Stimulated activated CD8-positive, alpha-beta memory T cell treated with anti-CD3 and anti-CD28 coated beads, Interleukin-12 subunit alpha, Interleukin-12 subunit beta, amount 100 ng/mL, for 1 hour (primary cell): ENCODE measurements around the gene LRRFIP1.
"Not testable (repeated sequence)": the region's sequence is repeated elsewhere in the genome, so short reads cannot be mapped to it uniquely, and the experiment has no call there.

Source experiments
- DNase-seq: peaks from one replicate; pipeline ENCODE4 v3.0.0-alpha.2; 2020; ENCODE audit warnings: low read depth

Gene LRRFIP1

GRCh38 chr2:237596520-237597195 is 30.7 kb upstream of the LRRFIP1 start:
- DNase-seq: no peak

GRCh38 chr2:237597196-237598145 is 29.9 kb upstream of the LRRFIP1 start:
- DNase-seq: no peak

- no peak for DNase-seq
These were observed 28.7 kb upstream of the LRRFIP1 start for GRCh38 chr2:237598468-237599208.

GRCh38 chr2:237599465-237600110 is 27.8 kb upstream of the LRRFIP1 start:
- DNase-seq: no peak

GRCh38 chr2:237600205-237600846 is 27.1 kb upstream of the LRRFIP1 start:
- DNase-seq: no peak

- DNase-seq: no peak
These were observed 25.8 kb upstream of the LRRFIP1 start for GRCh38 chr2:237601453-237602116.

- no peak for DNase-seq
These were observed 25.0 kb upstream of the LRRFIP1 start for GRCh38 chr2:237602409-237602808.

- DNase-seq: no peak
These were observed 24.2 kb upstream of the LRRFIP1 start for GRCh38 chr2:237603049-237603717.

GRCh38 chr2:237603718-237604362 is 23.5 kb upstream of the LRRFIP1 start:
- DNase-seq: peak; percentile 42

GRCh38 chr2:237604391-237604790 is 23.0 kb upstream of the LRRFIP1 start:
- DNase-seq: no peak

GRCh38 chr2:237604960-237605359 is 22.4 kb upstream of the LRRFIP1 start:
- DNase-seq: no peak

GRCh38 chr2:237606522-237606921 is 20.9 kb upstream of the LRRFIP1 start:
- not testable (repeated sequence) for DNase-seq

- DNase-seq: no peak
These were observed 14.6 kb upstream of the LRRFIP1 start for GRCh38 chr2:237612527-237613357.

- DNase-seq: no peak
These were observed 13.7 kb upstream of the LRRFIP1 start for GRCh38 chr2:237613679-237614078.

GRCh38 chr2:237614151-237614720 is 13.2 kb upstream of the LRRFIP1 start:
- DNase-seq: no peak

GRCh38 chr2:237615631-237616249 is 11.6 kb upstream of the LRRFIP1 start:
- DNase-seq: no peak

GRCh38 chr2:237616373-237616733 is 11.0 kb upstream of the LRRFIP1 start:
- DNase-seq: no peak
